ENCODE results near the gene PRSS33.

PRSS33 gene

GRCh38 chr16:2831203-2831602 lies 43.8 kb upstream of the PRSS33 start:
- H3K4me3 ChIP-seq (ENCODE audit: low read depth, low read length) = no peak overlapping the region
- TF ChIP-seq POLR2A (IDR thresholded peaks at IDR 0.05; ENCODE audit: extremely low read depth, insufficient read length) (no peak), MYC (IDR thresholded peaks at IDR 0.05; ENCODE audit: low read depth, low read length) (no peak)
- TF ChIP-seq, protein P1, sequence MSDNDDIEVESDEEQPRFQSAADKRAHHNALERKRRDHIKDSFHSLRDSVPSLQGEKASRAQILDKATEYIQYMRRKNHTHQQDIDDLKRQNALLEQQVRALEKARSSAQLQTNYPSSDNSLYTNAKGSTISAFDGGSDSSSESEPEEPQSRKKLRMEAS (IDR thresholded peaks at IDR 0.05; ENCODE audit: low read depth, low read length) = no peak
- TF ChIP-seq, protein P2, sequence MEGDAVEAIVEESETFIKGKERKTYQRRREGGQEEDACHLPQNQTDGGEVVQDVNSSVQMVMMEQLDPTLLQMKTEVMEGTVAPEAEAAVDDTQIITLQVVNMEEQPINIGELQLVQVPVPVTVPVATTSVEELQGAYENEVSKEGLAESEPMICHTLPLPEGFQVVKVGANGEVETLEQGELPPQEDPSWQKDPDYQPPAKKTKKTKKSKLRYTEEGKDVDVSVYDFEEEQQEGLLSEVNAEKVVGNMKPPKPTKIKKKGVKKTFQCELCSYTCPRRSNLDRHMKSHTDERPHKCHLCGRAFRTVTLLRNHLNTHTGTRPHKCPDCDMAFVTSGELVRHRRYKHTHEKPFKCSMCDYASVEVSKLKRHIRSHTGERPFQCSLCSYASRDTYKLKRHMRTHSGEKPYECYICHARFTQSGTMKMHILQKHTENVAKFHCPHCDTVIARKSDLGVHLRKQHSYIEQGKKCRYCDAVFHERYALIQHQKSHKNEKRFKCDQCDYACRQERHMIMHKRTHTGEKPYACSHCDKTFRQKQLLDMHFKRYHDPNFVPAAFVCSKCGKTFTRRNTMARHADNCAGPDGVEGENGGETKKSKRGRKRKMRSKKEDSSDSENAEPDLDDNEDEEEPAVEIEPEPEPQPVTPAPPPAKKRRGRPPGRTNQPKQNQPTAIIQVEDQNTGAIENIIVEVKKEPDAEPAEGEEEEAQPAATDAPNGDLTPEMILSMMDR (IDR thresholded peaks at IDR 0.05; ENCODE audit: low read depth, low read length) = no peak
- no peak for DNase-seq (ENCODE audit: low read depth)

GRCh38 chr16:2830355-2830695 lies 43.0 kb upstream of the PRSS33 start:
- no peak for DNase-seq (ENCODE audit: low read depth)
- TF ChIP-seq, protein P2 (IDR thresholded peaks at IDR 0.05; ENCODE audit: low read depth, low read length) = no peak
- TF ChIP-seq, protein P1 (IDR thresholded peaks at IDR 0.05; ENCODE audit: low read depth, low read length) = no peak
- TF ChIP-seq POLR2A (IDR thresholded peaks at IDR 0.05; ENCODE audit: extremely low read depth, insufficient read length) (no peak), MYC (IDR thresholded peaks at IDR 0.05; ENCODE audit: low read depth, low read length) (no peak)
- no peak overlapping the region for H3K4me3 ChIP-seq (ENCODE audit: low read depth, low read length)

- TF ChIP-seq, protein P1 (IDR thresholded peaks at IDR 0.05; ENCODE audit: low read depth, low read length) = no peak
- TF ChIP-seq MYC (IDR thresholded peaks at IDR 0.05; ENCODE audit: low read depth, low read length) (no peak), POLR2A (IDR thresholded peaks at IDR 0.05; ENCODE audit: extremely low read depth, insufficient read length) (no peak)
- TF ChIP-seq, protein P2 (IDR thresholded peaks at IDR 0.05; ENCODE audit: low read depth, low read length) = no peak
- H3K4me3 ChIP-seq (ENCODE audit: low read depth, low read length) = no peak within 1 kb of the TSS
Observed at GRCh38 chr16:2829501-2830354, 42.4 kb upstream of the PRSS33 start, which contains the start of gene ZG16B. TSS of gene ZG16B (plus strand) at chr16:2830303. CDS start at chr16:2830442, 139 bp downstream.

GRCh38 chr16:2828876-2829430 lies 41.6 kb upstream of the PRSS33 start:
- no peak for DNase-seq (ENCODE audit: low read depth)
- H3K4me3 ChIP-seq (ENCODE audit: low read depth, low read length) = no peak overlapping the region
- TF ChIP-seq, protein P2 (IDR thresholded peaks at IDR 0.05; ENCODE audit: low read depth, low read length) = no peak
- TF ChIP-seq POLR2A (IDR thresholded peaks at IDR 0.05; ENCODE audit: extremely low read depth, insufficient read length) = no peak
- TF ChIP-seq, protein P1 (IDR thresholded peaks at IDR 0.05; ENCODE audit: low read depth, low read length) = no peak
- TF ChIP-seq MYC (IDR thresholded peaks at IDR 0.05; ENCODE audit: low read depth, low read length) = no peak

More at GRCh38 chr16:2829501-2830354, 42.4 kb upstream of the PRSS33 start, which contains the start of gene ZG16B:
- no peak for DNase-seq (ENCODE audit: low read depth)

DNA sequence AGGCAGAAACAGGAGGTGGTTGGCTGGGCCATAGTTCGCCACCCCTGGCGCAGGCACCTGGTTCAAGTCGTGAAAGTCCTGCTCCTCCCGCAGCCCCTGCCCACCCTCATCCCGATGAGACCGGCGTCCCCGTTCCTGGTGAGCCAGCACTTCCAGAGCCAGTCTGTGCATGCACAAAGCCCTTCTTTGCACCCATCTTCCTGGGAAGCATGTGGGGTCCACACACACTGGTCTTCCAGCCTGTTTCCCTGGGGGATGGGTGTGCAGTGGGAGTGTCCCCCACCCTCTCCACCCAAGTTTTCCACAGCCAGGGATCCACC lies 41.1 kb upstream of the PRSS33 start:
- H3K4me3 ChIP-seq (ENCODE audit: low read depth, low read length) = no peak overlapping the region
- DNase-seq (ENCODE audit: low read depth) = no peak
- TF ChIP-seq MYC (IDR thresholded peaks at IDR 0.05; ENCODE audit: low read depth, low read length) (no peak), POLR2A (IDR thresholded peaks at IDR 0.05; ENCODE audit: extremely low read depth, insufficient read length) (no peak)
- TF ChIP-seq, protein P2 (IDR thresholded peaks at IDR 0.05; ENCODE audit: low read depth, low read length) = no peak
- TF ChIP-seq, protein P1 (IDR thresholded peaks at IDR 0.05; ENCODE audit: low read depth, low read length) = no peak

Data from NB4 (cell line).